ENCODE data around the gene ARHGAP22.

ARHGAP22 gene

GRCh38 chr10:48419714-48420113, 185.2 kb downstream of the ARHGAP22 start:
- Histone ChIP-seq H3K27me3 (ENCODE audit: control insufficient read depth in 5 of 5, insufficient read depth in 4 of 5, low read length in 5 of 5) (no peaks in the 10 kb centered on the region), H3K4me3 (ENCODE audit: low read depth in 1 of 5, low read length in 5 of 5) (no peak overlapping the region), H3K27ac (ENCODE audit: low read depth, low read length) (no peak overlapping the region)

GRCh38 chr10:48418189-48418788, 186.6 kb downstream of the ARHGAP22 start:
- Histone ChIP-seq H3K9ac (ENCODE audit: low read length in 5 of 5) (no peak overlapping the region), H3K4me3 (ENCODE audit: low read depth in 1 of 5, low read length in 5 of 5) (no peak overlapping the region), H3K27me3 (ENCODE audit: control insufficient read depth in 5 of 5, insufficient read depth in 4 of 5, low read length in 5 of 5) (no peaks in the 10 kb centered on the region), H3K4me1 (ENCODE audit: control insufficient read depth in 5 of 5, insufficient read depth in 5 of 5, low read length in 5 of 5) (peaks cover 0 to 24% (median 7%) of the 10 kb centered on the region in 5 donors), H3K27ac (ENCODE audit: low read depth, low read length) (no peak overlapping the region), H3K9me3 (ENCODE audit: control insufficient read depth in 5 of 5, low read length in 5 of 5) (no peaks in the 10 kb centered on the region), H3K36me3 (ENCODE audit: control insufficient read depth in 5 of 5, insufficient read depth in 5 of 5, low read length in 5 of 5) (peaks cover 0 to 6% (median under 1%) of the 10 kb centered on the region in 5 donors)

More at GRCh38 chr10:48419714-48420113, 185.2 kb downstream of the ARHGAP22 start:
- Histone ChIP-seq H3K4me1 (ENCODE audit: control insufficient read depth in 5 of 5, insufficient read depth in 5 of 5, low read length in 5 of 5) (peaks cover 0 to 30% (median 6%) of the 10 kb centered on the region in 5 donors), H3K9ac (ENCODE audit: low read length in 5 of 5) (no peak overlapping the region), H3K36me3 (ENCODE audit: control insufficient read depth in 5 of 5, insufficient read depth in 5 of 5, low read length in 5 of 5) (peaks cover 0 to 5% (median 0%) of the 10 kb centered on the region in 5 donors), H3K9me3 (ENCODE audit: control insufficient read depth in 5 of 5, low read length in 5 of 5) (no peaks in the 10 kb centered on the region)

GRCh38 chr10:48417374-48417773, 187.5 kb downstream of the ARHGAP22 start:
- Histone ChIP-seq H3K9me3 (ENCODE audit: control insufficient read depth in 5 of 5, low read length in 5 of 5) (peaks cover 3 to 6% (median 6%) of the 10 kb centered on the region in 5 donors), H3K9ac (ENCODE audit: low read length in 5 of 5) (peak overlapping the region in 1 of 5 donors; percentile 41), H3K4me3 (ENCODE audit: low read depth in 1 of 5, low read length in 5 of 5) (no peak overlapping the region), H3K4me1 (ENCODE audit: control insufficient read depth in 5 of 5, insufficient read depth in 5 of 5, low read length in 5 of 5) (peaks cover 0 to 17% (median 7%) of the 10 kb centered on the region in 5 donors), H3K27me3 (ENCODE audit: control insufficient read depth in 5 of 5, insufficient read depth in 4 of 5, low read length in 5 of 5) (no peaks in the 10 kb centered on the region), H3K36me3 (ENCODE audit: control insufficient read depth in 5 of 5, insufficient read depth in 5 of 5, low read length in 5 of 5) (peaks cover 0 to 15% (median 6%) of the 10 kb centered on the region in 5 donors), H3K27ac (ENCODE audit: low read depth, low read length) (no peak overlapping the region)

- Histone ChIP-seq H3K4me1 (ENCODE audit: control insufficient read depth in 5 of 5, insufficient read depth in 5 of 5, low read length in 5 of 5) (peaks cover 0 to 17% (median 7%) of the 10 kb centered on the region in 5 donors), H3K4me3 (ENCODE audit: low read depth in 1 of 5, low read length in 5 of 5) (no peak overlapping the region), H3K9me3 (ENCODE audit: control insufficient read depth in 5 of 5, low read length in 5 of 5) (peaks cover 3 to 13% (median 11%) of the 10 kb centered on the region in 5 donors), H3K9ac (ENCODE audit: low read length in 5 of 5) (no peak overlapping the region), H3K27me3 (ENCODE audit: control insufficient read depth in 5 of 5, insufficient read depth in 4 of 5, low read length in 5 of 5) (no peaks in the 10 kb centered on the region), H3K27ac (ENCODE audit: low read depth, low read length) (no peak overlapping the region), H3K36me3 (ENCODE audit: control insufficient read depth in 5 of 5, insufficient read depth in 5 of 5, low read length in 5 of 5) (peaks cover 0 to 16% (median 6%) of the 10 kb centered on the region in 5 donors)
Measured at GRCh38 chr10:48416584-48417232, 188.2 kb downstream of the ARHGAP22 start.

GRCh38 chr10:48414778-48415177, 190.1 kb downstream of the ARHGAP22 start:
- Histone ChIP-seq H3K9ac (ENCODE audit: low read length in 5 of 5) (no peak overlapping the region), H3K36me3 (ENCODE audit: control insufficient read depth in 5 of 5, insufficient read depth in 5 of 5, low read length in 5 of 5) (peaks cover 9 to 26% (median 14%) of the 10 kb centered on the region in 5 donors), H3K9me3 (ENCODE audit: control insufficient read depth in 5 of 5, low read length in 5 of 5) (peaks cover 3 to 16% (median 11%) of the 10 kb centered on the region in 5 donors), H3K4me1 (ENCODE audit: control insufficient read depth in 5 of 5, insufficient read depth in 5 of 5, low read length in 5 of 5) (peaks cover 0 to 17% (median 7%) of the 10 kb centered on the region in 5 donors), H3K4me3 (ENCODE audit: low read depth in 1 of 5, low read length in 5 of 5) (no peak overlapping the region), H3K27me3 (ENCODE audit: control insufficient read depth in 5 of 5, insufficient read depth in 4 of 5, low read length in 5 of 5) (no peaks in the 10 kb centered on the region), H3K27ac (ENCODE audit: low read depth, low read length) (peak overlapping the region; percentile 4)

GRCh38 chr10:48414160-48414559, 190.7 kb downstream of the ARHGAP22 start:
- no peak overlapping the region for H3K9ac ChIP-seq (ENCODE audit: low read length in 5 of 5)
- H3K27ac ChIP-seq (ENCODE audit: low read depth, low read length) = no peak overlapping the region
- H3K9me3 ChIP-seq (ENCODE audit: control insufficient read depth in 5 of 5, low read length in 5 of 5) = peaks cover 3 to 16% (median 11%) of the 10 kb centered on the region in 5 donors
- peaks cover 9 to 29% (median 14%) of the 10 kb centered on the region in 5 donors for H3K36me3 ChIP-seq (ENCODE audit: control insufficient read depth in 5 of 5, insufficient read depth in 5 of 5, low read length in 5 of 5)
- no peak overlapping the region for H3K4me3 ChIP-seq (ENCODE audit: low read depth in 1 of 5, low read length in 5 of 5)
- no peaks in the 10 kb centered on the region for H3K27me3 ChIP-seq (ENCODE audit: control insufficient read depth in 5 of 5, insufficient read depth in 4 of 5, low read length in 5 of 5)
- H3K4me1 ChIP-seq (ENCODE audit: control insufficient read depth in 5 of 5, insufficient read depth in 5 of 5, low read length in 5 of 5) = peaks cover 0 to 17% (median 7%) of the 10 kb centered on the region in 5 donors

GRCh38 chr10:48412933-48413332, 191.9 kb downstream of the ARHGAP22 start:
- Histone ChIP-seq H3K9ac (ENCODE audit: low read length in 5 of 5) (no peak overlapping the region), H3K4me1 (ENCODE audit: control insufficient read depth in 5 of 5, insufficient read depth in 5 of 5, low read length in 5 of 5) (peaks cover 0 to 14% (median 7%) of the 10 kb centered on the region in 5 donors), H3K4me3 (ENCODE audit: low read depth in 1 of 5, low read length in 5 of 5) (no peak overlapping the region), H3K36me3 (ENCODE audit: control insufficient read depth in 5 of 5, insufficient read depth in 5 of 5, low read length in 5 of 5) (peaks cover 11 to 40% (median 14%) of the 10 kb centered on the region in 5 donors), H3K27me3 (ENCODE audit: control insufficient read depth in 5 of 5, insufficient read depth in 4 of 5, low read length in 5 of 5) (no peaks in the 10 kb centered on the region), H3K27ac (ENCODE audit: low read depth, low read length) (no peak overlapping the region), H3K9me3 (ENCODE audit: control insufficient read depth in 5 of 5, low read length in 5 of 5) (peaks cover 3 to 16% (median 11%) of the 10 kb centered on the region in 5 donors)

- Histone ChIP-seq H3K36me3 (ENCODE audit: control insufficient read depth in 5 of 5, insufficient read depth in 5 of 5, low read length in 5 of 5) (peaks cover 11 to 40% (median 14%) of the 10 kb centered on the region in 5 donors), H3K9me3 (ENCODE audit: control insufficient read depth in 5 of 5, low read length in 5 of 5) (peaks cover 3 to 16% (median 11%) of the 10 kb centered on the region in 5 donors), H3K4me3 (ENCODE audit: low read depth in 1 of 5, low read length in 5 of 5) (no peak overlapping the region), H3K4me1 (ENCODE audit: control insufficient read depth in 5 of 5, insufficient read depth in 5 of 5, low read length in 5 of 5) (peaks cover 0 to 6% (median 0%) of the 10 kb centered on the region in 5 donors), H3K27ac (ENCODE audit: low read depth, low read length) (no peak overlapping the region), H3K9ac (ENCODE audit: low read length in 5 of 5) (no peak overlapping the region), H3K27me3 (ENCODE audit: control insufficient read depth in 5 of 5, insufficient read depth in 4 of 5, low read length in 5 of 5) (no peaks in the 10 kb centered on the region)
Measured at GRCh38 chr10:48412081-48412480, 192.8 kb downstream of the ARHGAP22 start.

GRCh38 chr10:48411510-48411909, 193.4 kb downstream of the ARHGAP22 start:
- peaks cover 0 to 10% (median 0%) of the 10 kb centered on the region in 5 donors for H3K4me1 ChIP-seq (ENCODE audit: control insufficient read depth in 5 of 5, insufficient read depth in 5 of 5, low read length in 5 of 5)
- H3K4me3 ChIP-seq (ENCODE audit: low read depth in 1 of 5, low read length in 5 of 5) = no peak overlapping the region
- H3K9me3 ChIP-seq (ENCODE audit: control insufficient read depth in 5 of 5, low read length in 5 of 5) = peaks cover 3 to 16% (median 11%) of the 10 kb centered on the region in 5 donors
- no peaks in the 10 kb centered on the region for H3K27me3 ChIP-seq (ENCODE audit: control insufficient read depth in 5 of 5, insufficient read depth in 4 of 5, low read length in 5 of 5)
- H3K36me3 ChIP-seq (ENCODE audit: control insufficient read depth in 5 of 5, insufficient read depth in 5 of 5, low read length in 5 of 5) = peaks cover 11 to 40% (median 14%) of the 10 kb centered on the region in 5 donors
- no peak overlapping the region for H3K27ac ChIP-seq (ENCODE audit: low read depth, low read length)
- H3K9ac ChIP-seq (ENCODE audit: low read length in 5 of 5) = no peak overlapping the region

- Histone ChIP-seq H3K4me3 (ENCODE audit: low read depth in 1 of 5, low read length in 5 of 5) (no peak overlapping the region), H3K36me3 (ENCODE audit: control insufficient read depth in 5 of 5, insufficient read depth in 5 of 5, low read length in 5 of 5) (peaks cover 11 to 40% (median 14%) of the 10 kb centered on the region in 5 donors), H3K9me3 (ENCODE audit: control insufficient read depth in 5 of 5, low read length in 5 of 5) (peaks cover 3 to 16% (median 11%) of the 10 kb centered on the region in 5 donors), H3K4me1 (ENCODE audit: control insufficient read depth in 5 of 5, insufficient read depth in 5 of 5, low read length in 5 of 5) (peaks cover 0 to 10% (median 0%) of the 10 kb centered on the region in 5 donors), H3K27me3 (ENCODE audit: control insufficient read depth in 5 of 5, insufficient read depth in 4 of 5, low read length in 5 of 5) (no peaks in the 10 kb centered on the region), H3K27ac (ENCODE audit: low read depth, low read length) (no peak overlapping the region), H3K9ac (ENCODE audit: low read length in 5 of 5) (no peak overlapping the region)
Measured at GRCh38 chr10:48410503-48410902, 194.4 kb downstream of the ARHGAP22 start.
